Adrenal gland (tissue), 19 donors: ENCODE data around the gene SMPD1. TPM values are rescaled to one million over a fixed set of nuclear protein-coding genes. Genes with fewer than 3 reads are reported as not detected.
A peak's percentile ranks its signal among the peaks of the same experiment; 100 is the strongest.

Experiments
- DNase-seq, 7 donors: peaks; one replicate each; pipeline ENCODE4 v3.0.0-alpha.2; 2019 to 2020
- H3K27ac ChIP-seq, 5 donors: fragments of 200-600 bp; sonication (generic) in 4 of 5; 1 replicate in 3 of 5; 2 replicates in 2 of 5; pipeline versions ENCODE4 v1.5.1 to v1.8.0; 2016 to 2020; ENCODE audit warnings: mild to moderate bottlenecking in 1 of 5
- H3K27me3 ChIP-seq: fragments of 200-600 bp; 2 replicates; pipeline ENCODE4 v1.8.0; 2021
- H3K36me3 ChIP-seq, 2 donors: fragments of 200-600 bp; replicated peaks in 1 of 2; 1 replicate in 1 of 2; 2 replicates in 1 of 2; pipeline versions ENCODE4 v1.5.1 to v1.8.0; 2018 to 2022
- H3K4me1 ChIP-seq, 2 donors: fragments of 200-600 bp; replicated peaks in 1 of 2; 1 replicate in 1 of 2; 2 replicates in 1 of 2; pipeline versions ENCODE4 v1.5.1 to v1.8.0; 2018 to 2021
- H3K4me3 ChIP-seq, 4 donors: fragments of 200-600 bp; sonication (generic) in 3 of 4; one replicate each; pipeline ENCODE4 v1.5.1; 2016 to 2018
- H3K9me3 ChIP-seq, 3 donors: fragments of 200-600 bp; sonication (generic) in 1 of 3; replicated peaks in 1 of 3; 1 replicate in 2 of 3; 2 replicates in 1 of 3; pipeline versions ENCODE4 v1.5.1 to v1.8.0; 2016 to 2021
- POLR2A ChIP-seq, 2 donors: fragments of 450-650 bp; IDR thresholded peaks; one replicate each; pipeline ENCODE4 v1.6.1; 2017; ENCODE audit warnings: antibody characterized with exemption in 2 of 2, mild to moderate bottlenecking in 2 of 2, moderate library complexity in 1 of 2
- WGBS, 4 donors: extraction: QIAGEN DNeasy Blood & Tissue Kit in 2 of 4; methylation state at CpG; one replicate each; pipeline versions ENCODE4 v1.1.5 to v1.1.7; 2013 to 2017; 5-methylcytosine and 5-hydroxymethylcytosine counted together
- intact Hi-C, 2 donors: fragments of 100-400 bp; cut with DNase I; formaldehyde crosslinking; loops; one replicate each; pipeline versions ENCODE4 v1.14.1 to v1.15.0; 2022 to 2023
- long read RNA-seq, 10 donors: library from polyadenylated mRNA in 3 of 10; unstranded in 2 of 10; stranded (forward) in 1 of 10; transcript quantifications; one replicate each; pipeline ENCODE4 v2.0.0 and lab custom pipeline, GENCODE V29; 2021 to 2026
- polyA plus RNA-seq, 3 donors: library from polyadenylated mRNA; stranded (reverse); fragments of 200-250 nt in 2 of 3; fragments of 350-450 nt in 1 of 3; fragmentation: Illumina TruSeq in 1 of 3; extraction: RNeasy Lipid Tissue Mini Kit (QIAGEN cat#74804) in 1 of 3; gene quantifications; one replicate each; pipeline ENCODE4 v1.2.3, GENCODE V29; 2013 to 2014
- total RNA-seq, 9 donors: library from RNA; depleted of rRNA in 4 of 9; stranded (reverse); fragments of >200 nt in 4 of 9; fragments of 120-200 nt in 1 of 9; fragmentation: NEBNext Ultra II Directional in 1 of 9; extraction: Animal tissue kit (Norgen Biotek cat#: 25700) in 1 of 9; gene quantifications; one replicate each; pipeline versions ENCODE4 v1.1.0 to v1.2.4, GENCODE V29; 2013 to 2023
- TF ChIP-seq, protein P1 (sequence below), 6 experiments: fragments of 450-650 bp in 4 of 6; fragments of 200-600 bp in 2 of 6; sonication (generic) in 1 of 6; IDR thresholded peaks; 1 replicate in 5 of 6; 2 replicates in 1 of 6; pipeline versions ENCODE4 v1.5.1 to v1.8.0; 2016 to 2021; ENCODE audit warnings: antibody characterized with exemption in 6 of 6, mild to moderate bottlenecking in 2 of 6, moderate library complexity in 1 of 6
- donor health status: healthy with polysubstance abuse.
- donor health status: Bipolar disorder and iron deficiency.
- donor health status: DM: yes; HTN: yes; CAD: no.
- donor health status: DM: no; HTN: no; CAD: no.
- donor health status: DM: no; HTN: no; CAD: no.
- donor health status: DM: yes; HTN: yes; CAD: no.

Gene SMPD1
- total RNA-seq (10 to 100 TPM; 35.8 to 85.0 (median 67.4) TPM), polyA plus RNA-seq (10 to 100 TPM; 44.6 to 51.7 (median 44.8) TPM)
- long read RNA-seq, donor 1, transcript SMPD1-201 (6 exons, 2,452 nt), result major isoform, 21 of 31 reads
- long read RNA-seq, donor 1, partial matches to known transcripts, result 8 of 31 reads
- long read RNA-seq, donor 1, other reads (novel, unspliced or antisense), result 0 of 31 reads
- long read RNA-seq, donor 2, transcript SMPD1-201 (6 exons, 2,452 nt), result major isoform, 13 of 36 reads
- long read RNA-seq, donor 2, partial matches to known transcripts, result 19 of 36 reads
- long read RNA-seq, donor 2, other reads (novel, unspliced or antisense), result 0 of 36 reads
- long read RNA-seq, donor 3, transcript SMPD1-201 (6 exons, 2,452 nt), result major isoform, 11 of 14 reads
- long read RNA-seq, donor 3, partial matches to known transcripts, result 0 of 14 reads
- long read RNA-seq, donor 3, other reads (novel, unspliced or antisense), result 0 of 14 reads
- long read RNA-seq, donor 4, partial matches to known transcripts, result 5 of 13 reads
- long read RNA-seq, donor 4, other reads (novel, unspliced or antisense), result 5 of 13 reads
- long read RNA-seq, donor 5, transcript SMPD1-201 (6 exons, 2,452 nt), result major isoform, 59 of 82 reads
- long read RNA-seq, donor 5, partial matches to known transcripts, result 10 of 82 reads
- long read RNA-seq, donor 5, other reads (novel, unspliced or antisense), result 9 of 82 reads
- long read RNA-seq, donor 6, partial matches to known transcripts, result 0 of 2 reads
- long read RNA-seq, donor 6, other reads (novel, unspliced or antisense), result 2 of 2 reads
- long read RNA-seq, donor 7, transcript SMPD1-201 (6 exons, 2,452 nt), result major isoform, 6 of 15 reads
- long read RNA-seq, donor 7, partial matches to known transcripts, result 8 of 15 reads
- long read RNA-seq, donor 7, other reads (novel, unspliced or antisense), result 0 of 15 reads
- long read RNA-seq, donor 8, transcript SMPD1-201 (6 exons, 2,452 nt), result major isoform, 23 of 38 reads
- long read RNA-seq, donor 8, partial matches to known transcripts, result 11 of 38 reads
- long read RNA-seq, donor 8, other reads (novel, unspliced or antisense), result 0 of 38 reads
- long read RNA-seq, donor 9, transcript SMPD1-201 (6 exons, 2,452 nt), result major isoform, 17 of 32 reads
- long read RNA-seq, donor 9, partial matches to known transcripts, result 14 of 32 reads
- long read RNA-seq, donor 9, other reads (novel, unspliced or antisense), result 0 of 32 reads
- long read RNA-seq, donor 10, transcript SMPD1-201 (6 exons, 2,452 nt), result major isoform, 5 of 6 reads
- long read RNA-seq, donor 10, partial matches to known transcripts, result 0 of 6 reads
- long read RNA-seq, donor 10, other reads (novel, unspliced or antisense), result 0 of 6 reads

DNA sequence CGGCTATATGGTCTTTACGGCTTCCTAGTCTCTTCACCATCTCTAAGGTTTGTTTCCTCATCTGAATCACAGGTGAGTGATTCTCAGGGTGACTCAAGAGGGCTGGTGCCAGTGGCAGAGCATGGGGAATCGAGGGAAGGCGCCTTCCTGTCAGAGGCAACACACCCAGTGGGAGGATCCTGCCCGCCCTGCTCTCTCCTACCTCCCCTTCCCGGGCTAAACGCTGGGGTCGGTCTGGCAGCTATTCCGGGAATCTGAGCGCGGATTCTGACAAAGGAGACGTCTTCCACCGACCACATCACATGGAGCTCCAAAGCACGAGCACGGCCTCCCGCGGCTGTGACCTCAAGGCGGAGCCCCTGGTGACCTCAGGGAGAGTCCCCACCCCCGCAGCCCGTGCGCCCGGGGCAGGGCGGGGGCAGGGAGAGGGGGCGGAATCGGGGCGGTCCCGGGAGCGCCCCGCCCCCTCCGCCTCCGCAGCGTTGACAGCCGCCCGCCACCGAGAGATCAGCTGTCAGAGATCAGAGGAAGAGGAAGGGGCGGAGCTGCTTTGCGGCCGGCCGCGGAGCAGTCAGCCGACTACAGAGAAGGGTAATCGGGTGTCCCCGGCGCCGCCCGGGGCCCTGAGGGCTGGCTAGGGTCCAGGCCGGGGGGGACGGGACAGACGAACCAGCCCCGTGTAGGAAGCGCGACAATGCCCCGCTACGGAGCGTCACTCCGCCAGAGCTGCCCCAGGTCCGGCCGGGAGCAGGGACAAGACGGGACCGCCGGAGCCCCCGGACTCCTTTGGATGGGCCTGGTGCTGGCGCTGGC lies at the start of gene SMPD1:
Gene SMPD1 (plus strand): TSS at position 570 of the 813 bp plus-strand sequence. CDS start 125 bp downstream, at position 695.
- TF ChIP-seq POLR2A (IDR thresholded peaks at IDR 0.05), result peak; percentile 37 to 92
- TF ChIP-seq, protein P1, sequence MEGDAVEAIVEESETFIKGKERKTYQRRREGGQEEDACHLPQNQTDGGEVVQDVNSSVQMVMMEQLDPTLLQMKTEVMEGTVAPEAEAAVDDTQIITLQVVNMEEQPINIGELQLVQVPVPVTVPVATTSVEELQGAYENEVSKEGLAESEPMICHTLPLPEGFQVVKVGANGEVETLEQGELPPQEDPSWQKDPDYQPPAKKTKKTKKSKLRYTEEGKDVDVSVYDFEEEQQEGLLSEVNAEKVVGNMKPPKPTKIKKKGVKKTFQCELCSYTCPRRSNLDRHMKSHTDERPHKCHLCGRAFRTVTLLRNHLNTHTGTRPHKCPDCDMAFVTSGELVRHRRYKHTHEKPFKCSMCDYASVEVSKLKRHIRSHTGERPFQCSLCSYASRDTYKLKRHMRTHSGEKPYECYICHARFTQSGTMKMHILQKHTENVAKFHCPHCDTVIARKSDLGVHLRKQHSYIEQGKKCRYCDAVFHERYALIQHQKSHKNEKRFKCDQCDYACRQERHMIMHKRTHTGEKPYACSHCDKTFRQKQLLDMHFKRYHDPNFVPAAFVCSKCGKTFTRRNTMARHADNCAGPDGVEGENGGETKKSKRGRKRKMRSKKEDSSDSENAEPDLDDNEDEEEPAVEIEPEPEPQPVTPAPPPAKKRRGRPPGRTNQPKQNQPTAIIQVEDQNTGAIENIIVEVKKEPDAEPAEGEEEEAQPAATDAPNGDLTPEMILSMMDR (IDR thresholded peaks at IDR 0.05), result no peak
- H3K27ac ChIP-seq, result peak within 1 kb of the TSS in 4 of 5 donors; percentile 71 to 96 (median 90)
- H3K36me3 ChIP-seq, result peaks cover 0 to 10% of the 10 kb centered on the region in 2 donors
- 1 to 2% (median 1%) methylated on average over 8 to 63 of the region's 63 CpGs for WGBS, 4 donors
- H3K4me3 ChIP-seq, result peak within 1 kb of the TSS in 3 of 4 donors; percentile 79 to 94 (median 86)
- peak; percentile 93 to 98 (median 96) for DNase-seq
- H3K4me1 ChIP-seq, result peaks cover 14 to 18% of the 10 kb centered on the region in 2 donors
- intact Hi-C loops, result no loop called here
- no peaks in the 10 kb centered on the region for H3K9me3 ChIP-seq
- H3K27me3 ChIP-seq, result no peaks in the 10 kb centered on the region

DNA sequence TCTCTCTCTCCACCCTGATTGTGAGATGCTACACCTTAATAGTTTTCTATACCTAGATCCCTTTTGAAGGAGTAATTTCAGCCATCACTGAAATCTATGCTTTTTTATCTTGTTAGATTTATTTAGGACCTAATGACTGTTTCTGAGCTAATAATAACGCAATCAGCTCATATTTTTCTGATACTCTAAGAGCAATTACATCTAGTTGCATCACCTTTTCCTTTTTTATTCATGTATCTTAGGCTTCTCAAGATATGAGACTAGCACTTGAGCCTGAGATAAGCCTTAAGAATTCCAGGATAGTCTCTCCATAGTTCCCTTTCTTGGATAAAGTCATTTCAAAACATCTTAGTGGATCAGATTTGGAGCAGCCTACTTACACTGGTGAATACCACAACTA lies 44.9 kb upstream of the SMPD1 start:
- no peak for DNase-seq
- Histone ChIP-seq H3K36me3 (no peaks in the 10 kb centered on the region), H3K27me3 (no peaks in the 10 kb centered on the region), H3K4me1 (no peaks in the 10 kb centered on the region), H3K27ac (no peak overlapping the region), H3K4me3 (no peak overlapping the region), H3K9me3 (no peaks in the 10 kb centered on the region)
- WGBS, 4 donors, result 86 to 97% (median 91%) methylated on average over 1 of the region's 1 CpG
- no peak for TF ChIP-seq POLR2A (IDR thresholded peaks at IDR 0.05)
- TF ChIP-seq, protein P1 (IDR thresholded peaks at IDR 0.05), result no peak
- intact Hi-C loops, result no loop called here

DNA sequence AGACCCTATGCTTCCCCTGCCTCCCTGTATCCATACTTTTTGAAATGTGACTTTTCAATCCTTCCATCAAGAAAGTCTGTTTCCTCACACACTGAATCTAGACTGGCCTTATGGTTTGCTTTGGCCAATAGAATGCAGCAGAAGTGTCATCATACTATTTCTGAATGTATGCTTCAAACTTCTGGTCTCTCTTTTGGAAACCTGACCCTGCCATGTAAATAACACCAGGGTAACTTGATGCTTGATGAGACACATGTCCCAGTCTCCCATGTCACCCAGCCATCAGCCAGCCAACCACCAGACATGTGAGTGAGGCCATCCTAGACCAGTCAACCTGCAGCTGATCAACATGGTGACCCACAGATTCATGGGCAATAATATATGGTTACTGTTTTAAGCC lies 40.2 kb upstream of the SMPD1 start:
- intact Hi-C loops, result loop anchor here (5.0 to 10.0 kb wide), 3 partner anchors 33 to 328 kb away; no protein-coding TSS in a partner anchor

More for the DNA sequence above, 40.2 kb upstream of the SMPD1 start:
- Histone ChIP-seq H3K4me1 (no peaks in the 10 kb centered on the region), H3K27ac (no peak overlapping the region), H3K36me3 (no peaks in the 10 kb centered on the region), H3K9me3 (no peaks in the 10 kb centered on the region), H3K4me3 (no peak overlapping the region), H3K27me3 (no peaks in the 10 kb centered on the region)
- DNase-seq, result no peak
- no peak for TF ChIP-seq POLR2A (IDR thresholded peaks at IDR 0.05)
- TF ChIP-seq, protein P1 (IDR thresholded peaks at IDR 0.05), result no peak
